Calu3 (cell line): ENCODE measurements around the gene TTC28. TPM values are rescaled to one million over a fixed set of nuclear protein-coding genes. Genes with fewer than 3 reads are reported as not detected.
"Not testable (repeated sequence)": the region's sequence is repeated elsewhere in the genome, so short reads cannot be mapped to it uniquely, and the experiment has no call there.

ENCODE experiments used
- Bru-seq: library from RNA; stranded (reverse); fragments of 400-500 nt; gene quantifications from one replicate; lab custom pipeline; 2021; lab: Mats Ljungman, UMichigan
- BruChase-seq, 2 experiments: library from RNA; stranded (reverse); fragments of 400-500 nt; gene quantifications; one replicate each; lab custom pipeline; 2021; lab: Mats Ljungman, UMichigan
- BruUV-seq: library from RNA; stranded (reverse); fragments of 400-500 nt; replicated peaks from 2 replicates; lab custom pipeline; 2021; lab: Mats Ljungman, UMichigan
- CTCF ChIA-PET: fragments of 300-600 bp; sonication (Branson Sonifier 250); formaldehyde crosslinking; loops from one replicate; lab custom pipeline; 2022; ENCODE audit warnings: antibody characterized with exemption; lab: Charles Lee
- DNase-seq: peaks from one replicate; pipeline ENCODE4 v3.0.0; 2022
- H3K27ac Mint-ChIP-seq: one replicate; pipeline ENCODE4 v1.8.0; 2022; ENCODE audit warnings: mixed read lengths; ENCODE audit not compliant: unreplicated experiment
- H3K27me3 Mint-ChIP-seq: one replicate; pipeline ENCODE4 v1.8.0; 2022; ENCODE audit warnings: mixed read lengths; ENCODE audit not compliant: unreplicated experiment
- H3K36me3 Mint-ChIP-seq: one replicate; pipeline ENCODE4 v1.8.0; 2022; ENCODE audit warnings: mild to moderate bottlenecking, moderate library complexity, mixed read lengths; ENCODE audit not compliant: insufficient read depth, unreplicated experiment
- H3K4me1 Mint-ChIP-seq: one replicate; pipeline ENCODE4 v1.8.0; 2022; ENCODE audit warnings: mild to moderate bottlenecking, low read depth, mixed read lengths; ENCODE audit not compliant: unreplicated experiment
- H3K4me3 Mint-ChIP-seq: one replicate; pipeline ENCODE4 v1.8.0; 2022; ENCODE audit warnings: mild to moderate bottlenecking, low read depth, moderate library complexity, mixed read lengths; ENCODE audit not compliant: unreplicated experiment
- H3K9me3 Mint-ChIP-seq: one replicate; pipeline ENCODE4 v1.8.0; 2022; ENCODE audit warnings: low read depth, mixed read lengths; ENCODE audit not compliant: unreplicated experiment
- intact Hi-C: fragments of 100-400 bp; cut with micrococcal nuclease; formaldehyde crosslinking; loops from one replicate; pipeline ENCODE4 v1.10.0; 2022; ENCODE audit not compliant: unreplicated experiment
- long read RNA-seq: library from polyadenylated mRNA; stranded (forward); transcript quantifications from one replicate; pipeline ENCODE4 v2.0.0, GENCODE V29; 2022
- total RNA-seq: library from RNA; stranded (reverse); gene quantifications from 2 replicates; pipeline ENCODE4 v1.2.3, GENCODE V29; 2022
- TF ChIP-seq, protein P1 (sequence below): fragments of 200-600 bp; IDR thresholded peaks from one replicate; pipeline ENCODE4 v1.8.0; 2022; ENCODE audit warnings: antibody characterized with exemption; ENCODE audit not compliant: unreplicated experiment

TTC28 gene
- total RNA-seq (5.2 and 10.1 TPM in 2 replicates), Bru-seq, nascent RNA (percentile 56 among the genes with signal in this experiment), BruChase-seq, experiment 1, labeled RNA remaining after a 6-hour chase (percentile 47 among the genes with signal in this experiment), BruChase-seq, experiment 2, labeled RNA remaining after a 2-hour chase (percentile 45 among the genes with signal in this experiment)
- long read RNA-seq, partial matches to known transcripts: 0 of 2 reads
- long read RNA-seq, other reads (novel, unspliced or antisense): 1 of 2 reads

DNA sequence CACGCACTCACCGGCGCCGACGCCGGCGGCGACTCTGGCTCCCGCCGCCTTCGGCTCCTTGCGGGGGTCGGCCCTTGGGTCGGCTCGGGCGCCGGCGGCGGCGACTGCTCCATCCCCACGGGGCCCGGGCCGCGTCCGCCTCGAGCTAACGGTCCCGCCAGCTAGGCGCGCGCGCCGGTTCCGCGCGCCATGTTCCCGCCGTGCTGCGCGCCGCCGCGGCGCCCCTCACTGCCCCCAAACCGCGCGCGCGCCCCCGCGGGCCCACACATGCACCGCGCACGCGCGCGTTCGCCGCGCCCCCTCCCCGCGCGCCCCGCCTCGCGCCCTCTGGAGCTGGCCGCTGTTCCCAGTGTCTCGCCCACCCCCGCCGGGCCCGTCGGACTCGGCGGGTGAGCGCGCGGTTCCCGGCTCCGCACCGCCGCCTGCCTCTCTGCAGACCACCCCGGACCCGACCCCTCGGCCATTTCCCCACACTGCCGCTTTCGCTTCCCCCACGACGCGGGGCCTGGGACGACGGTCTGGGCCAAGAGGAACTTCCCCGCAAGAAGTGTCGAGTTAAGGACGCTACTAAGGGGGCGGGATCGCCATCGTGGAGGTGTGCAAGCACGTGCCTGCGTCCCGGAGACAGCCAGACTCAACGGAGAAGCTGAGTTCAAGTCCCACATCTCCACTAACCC is at the start of gene TTC28:
Gene TTC28 (minus strand): TSS at position 230 of the 677 bp plus-strand sequence. CDS start 117 bp downstream, at position 113.
- Mint-ChIP-seq H3K4me3 (peak within 1 kb of the TSS; percentile 76), H3K27ac (peak within 1 kb of the TSS; percentile 81), H3K36me3 (peaks cover 20% of the 10 kb centered on the region)
- H3K4me1 Mint-ChIP-seq, H3K9me3 Mint-ChIP-seq, intact Hi-C loops, H3K27me3 Mint-ChIP-seq, BruUV-seq: not testable (repeated sequence)
- DNase-seq: peak; percentile 72
- CTCF ChIA-PET: interaction anchor here (1.8 kb wide), 1 partner anchor 79 kb away, joined by 3 read pairs; no protein-coding TSS in a partner anchor

DNA sequence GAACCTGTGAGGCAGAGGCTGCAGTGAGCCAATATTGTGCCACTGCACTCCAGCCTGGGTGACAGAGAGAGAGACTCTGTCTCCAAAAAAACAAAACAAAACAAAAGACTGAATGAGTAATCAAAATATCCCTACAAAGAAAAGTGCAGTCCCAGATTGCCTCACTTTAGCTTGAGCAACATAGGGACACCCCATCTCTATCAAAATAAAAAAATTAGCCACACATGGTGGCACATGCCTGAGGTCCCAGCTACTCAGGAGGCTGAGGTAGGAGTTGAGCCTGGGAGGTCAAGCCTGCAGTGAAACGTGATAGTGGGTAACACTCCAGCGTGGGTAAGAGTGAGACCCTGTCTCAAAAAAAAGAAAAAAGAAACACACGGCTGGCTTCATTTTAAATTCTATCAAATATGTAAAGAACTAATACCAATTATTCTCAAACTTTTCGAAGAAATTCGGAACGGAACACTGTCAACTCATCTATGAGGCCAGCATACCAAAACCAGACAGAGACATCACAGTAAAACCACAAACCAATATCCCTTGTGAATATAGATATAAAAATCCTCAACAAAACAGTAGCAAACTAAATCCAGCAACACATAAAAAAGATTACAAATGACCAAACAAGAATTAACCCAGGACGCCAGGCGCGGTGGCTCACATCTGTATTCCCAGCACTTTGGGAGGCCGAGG is 49.1 kb upstream of the TTC28 start:
- TF ChIP-seq, protein P1, sequence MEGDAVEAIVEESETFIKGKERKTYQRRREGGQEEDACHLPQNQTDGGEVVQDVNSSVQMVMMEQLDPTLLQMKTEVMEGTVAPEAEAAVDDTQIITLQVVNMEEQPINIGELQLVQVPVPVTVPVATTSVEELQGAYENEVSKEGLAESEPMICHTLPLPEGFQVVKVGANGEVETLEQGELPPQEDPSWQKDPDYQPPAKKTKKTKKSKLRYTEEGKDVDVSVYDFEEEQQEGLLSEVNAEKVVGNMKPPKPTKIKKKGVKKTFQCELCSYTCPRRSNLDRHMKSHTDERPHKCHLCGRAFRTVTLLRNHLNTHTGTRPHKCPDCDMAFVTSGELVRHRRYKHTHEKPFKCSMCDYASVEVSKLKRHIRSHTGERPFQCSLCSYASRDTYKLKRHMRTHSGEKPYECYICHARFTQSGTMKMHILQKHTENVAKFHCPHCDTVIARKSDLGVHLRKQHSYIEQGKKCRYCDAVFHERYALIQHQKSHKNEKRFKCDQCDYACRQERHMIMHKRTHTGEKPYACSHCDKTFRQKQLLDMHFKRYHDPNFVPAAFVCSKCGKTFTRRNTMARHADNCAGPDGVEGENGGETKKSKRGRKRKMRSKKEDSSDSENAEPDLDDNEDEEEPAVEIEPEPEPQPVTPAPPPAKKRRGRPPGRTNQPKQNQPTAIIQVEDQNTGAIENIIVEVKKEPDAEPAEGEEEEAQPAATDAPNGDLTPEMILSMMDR: no peak
- H3K36me3 Mint-ChIP-seq: no peaks in the 10 kb centered on the region
- no peak overlapping the region for H3K27ac Mint-ChIP-seq
- no peak overlapping the region for H3K4me3 Mint-ChIP-seq
- BruUV-seq: no TSS peak
- H3K4me1 Mint-ChIP-seq: no peaks in the 10 kb centered on the region
- intact Hi-C loops: no loop called here
- no peak for DNase-seq
- no peaks in the 10 kb centered on the region for H3K9me3 Mint-ChIP-seq
- no peaks in the 10 kb centered on the region for H3K27me3 Mint-ChIP-seq
- CTCF ChIA-PET: no interaction called here

- Mint-ChIP-seq H3K9me3 (no peaks in the 10 kb centered on the region), H3K36me3 (no peaks in the 10 kb centered on the region), H3K27ac (no peak overlapping the region), H3K4me1 (no peaks in the 10 kb centered on the region), H3K27me3 (no peaks in the 10 kb centered on the region), H3K4me3 (no peak overlapping the region)
- no TSS peak for BruUV-seq
- CTCF ChIA-PET: no interaction called here
- TF ChIP-seq, protein P1: no peak
- intact Hi-C loops: no loop called here
- DNase-seq: no peak
These were observed 48.4 kb upstream of the TTC28 start for GRCh38 chr22:28728002-28728401.

DNA sequence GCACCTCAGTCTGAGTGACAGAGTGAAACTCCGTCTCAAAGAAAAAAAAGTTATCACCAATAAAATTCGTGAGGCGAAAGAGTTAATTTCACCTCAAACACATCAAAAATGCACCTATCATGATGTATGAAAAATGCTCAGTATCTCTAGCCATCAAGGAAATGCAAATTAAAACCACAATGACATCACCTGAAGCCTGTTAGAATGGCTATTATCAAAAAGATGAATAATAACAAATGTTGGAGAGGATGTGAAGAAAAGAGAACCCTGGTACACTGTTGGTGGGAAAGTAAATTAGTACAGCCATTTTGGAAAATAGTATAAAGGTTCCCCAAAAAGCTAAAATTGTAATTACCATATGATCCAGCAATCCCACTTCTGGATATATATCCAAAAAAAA is 38.4 kb upstream of the TTC28 start:
- Mint-ChIP-seq H3K27ac (no peak overlapping the region), H3K4me1 (no peaks in the 10 kb centered on the region), H3K27me3 (no peaks in the 10 kb centered on the region), H3K9me3 (no peaks in the 10 kb centered on the region), H3K36me3 (no peaks in the 10 kb centered on the region), H3K4me3 (no peak overlapping the region)
- no TSS peak for BruUV-seq
- CTCF ChIA-PET: no interaction called here
- intact Hi-C loops: no loop called here
- no peak for DNase-seq
- TF ChIP-seq, protein P1: no peak
